ENCODE measurements around the gene SERPIND1.

DNA sequence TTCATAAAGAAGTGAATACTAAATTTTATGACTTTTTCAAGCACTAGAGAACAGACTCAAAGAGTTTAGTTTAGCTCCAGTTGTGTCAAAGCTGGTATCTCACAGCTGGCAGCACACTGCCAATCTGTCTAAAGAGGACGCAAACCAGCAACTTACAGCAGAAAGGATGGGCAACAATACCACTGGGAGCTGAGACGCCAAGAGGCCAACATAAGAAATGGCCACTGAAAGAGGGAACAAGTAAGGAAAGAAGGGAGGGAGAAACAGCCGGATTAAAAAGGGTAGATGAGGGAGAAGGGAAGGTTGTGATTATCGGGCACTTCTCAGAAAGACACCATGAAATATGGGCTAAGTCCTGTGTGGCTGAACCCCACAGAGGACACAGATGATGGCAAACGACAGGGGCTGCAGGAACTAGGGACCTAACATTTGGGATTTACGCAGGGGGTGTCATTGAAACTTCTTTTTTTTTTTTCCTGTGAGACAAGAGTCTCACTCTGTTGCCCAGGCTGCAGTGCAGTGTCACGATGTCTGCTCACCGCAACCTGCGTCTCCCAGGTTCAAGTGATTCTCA, 41.7 kb downstream of the SERPIND1 start:
- TF ChIP-seq, protein P1, sequence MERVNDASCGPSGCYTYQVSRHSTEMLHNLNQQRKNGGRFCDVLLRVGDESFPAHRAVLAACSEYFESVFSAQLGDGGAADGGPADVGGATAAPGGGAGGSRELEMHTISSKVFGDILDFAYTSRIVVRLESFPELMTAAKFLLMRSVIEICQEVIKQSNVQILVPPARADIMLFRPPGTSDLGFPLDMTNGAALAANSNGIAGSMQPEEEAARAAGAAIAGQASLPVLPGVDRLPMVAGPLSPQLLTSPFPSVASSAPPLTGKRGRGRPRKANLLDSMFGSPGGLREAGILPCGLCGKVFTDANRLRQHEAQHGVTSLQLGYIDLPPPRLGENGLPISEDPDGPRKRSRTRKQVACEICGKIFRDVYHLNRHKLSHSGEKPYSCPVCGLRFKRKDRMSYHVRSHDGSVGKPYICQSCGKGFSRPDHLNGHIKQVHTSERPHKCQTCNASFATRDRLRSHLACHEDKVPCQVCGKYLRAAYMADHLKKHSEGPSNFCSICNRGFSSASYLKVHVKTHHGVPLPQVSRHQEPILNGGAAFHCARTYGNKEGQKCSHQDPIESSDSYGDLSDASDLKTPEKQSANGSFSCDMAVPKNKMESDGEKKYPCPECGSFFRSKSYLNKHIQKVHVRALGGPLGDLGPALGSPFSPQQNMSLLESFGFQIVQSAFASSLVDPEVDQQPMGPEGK (CRISPR knock-in tag; IDR thresholded peaks at IDR 0.05; ENCODE audit: borderline replicate concordance): no peak
- TF ChIP-seq ZFP3 (CRISPR knock-in tag; IDR thresholded peaks at IDR 0.05) (no peak), SNAI2 (CRISPR knock-in tag; IDR thresholded peaks at IDR 0.05) (no peak), ZNF565 (CRISPR knock-in tag; conservative IDR thresholded peaks at IDR 0.05; ENCODE audit: low read depth) (no peak), TOX (CRISPR knock-in tag; IDR thresholded peaks at IDR 0.05; ENCODE audit: borderline replicate concordance) (no peak), CSDC2 (CRISPR knock-in tag; IDR thresholded peaks at IDR 0.05) (no peak), ZC3H10 (CRISPR knock-in tag; IDR thresholded peaks at IDR 0.05) (no peak), RARB (CRISPR knock-in tag; IDR thresholded peaks at IDR 0.05) (no peak), OSR1 (CRISPR knock-in tag; IDR thresholded peaks at IDR 0.05) (no peak), TCF4 (CRISPR knock-in tag; IDR thresholded peaks at IDR 0.05; ENCODE audit: borderline replicate concordance) (no peak), GLIS3 (CRISPR knock-in tag; IDR thresholded peaks at IDR 0.05) (no peak), BACH2 (CRISPR knock-in tag; IDR thresholded peaks at IDR 0.05; ENCODE audit: borderline replicate concordance) (no peak)
- TF ChIP-seq, protein P2, sequence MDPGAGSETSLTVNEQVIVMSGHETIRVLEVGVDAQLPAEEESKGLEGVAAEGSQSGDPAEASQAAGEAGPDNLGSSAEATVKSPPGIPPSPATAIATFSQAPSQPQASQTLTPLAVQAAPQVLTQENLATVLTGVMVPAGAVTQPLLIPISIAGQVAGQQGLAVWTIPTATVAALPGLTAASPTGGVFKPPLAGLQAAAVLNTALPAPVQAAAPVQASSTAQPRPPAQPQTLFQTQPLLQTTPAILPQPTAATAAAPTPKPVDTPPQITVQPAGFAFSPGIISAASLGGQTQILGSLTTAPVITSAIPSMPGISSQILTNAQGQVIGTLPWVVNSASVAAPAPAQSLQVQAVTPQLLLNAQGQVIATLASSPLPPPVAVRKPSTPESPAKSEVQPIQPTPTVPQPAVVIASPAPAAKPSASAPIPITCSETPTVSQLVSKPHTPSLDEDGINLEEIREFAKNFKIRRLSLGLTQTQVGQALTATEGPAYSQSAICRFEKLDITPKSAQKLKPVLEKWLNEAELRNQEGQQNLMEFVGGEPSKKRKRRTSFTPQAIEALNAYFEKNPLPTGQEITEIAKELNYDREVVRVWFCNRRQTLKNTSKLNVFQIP (CRISPR knock-in tag; IDR thresholded peaks at IDR 0.05; ENCODE audit: borderline replicate concordance, low read depth): no peak
- TF ChIP-seq, protein P3, sequence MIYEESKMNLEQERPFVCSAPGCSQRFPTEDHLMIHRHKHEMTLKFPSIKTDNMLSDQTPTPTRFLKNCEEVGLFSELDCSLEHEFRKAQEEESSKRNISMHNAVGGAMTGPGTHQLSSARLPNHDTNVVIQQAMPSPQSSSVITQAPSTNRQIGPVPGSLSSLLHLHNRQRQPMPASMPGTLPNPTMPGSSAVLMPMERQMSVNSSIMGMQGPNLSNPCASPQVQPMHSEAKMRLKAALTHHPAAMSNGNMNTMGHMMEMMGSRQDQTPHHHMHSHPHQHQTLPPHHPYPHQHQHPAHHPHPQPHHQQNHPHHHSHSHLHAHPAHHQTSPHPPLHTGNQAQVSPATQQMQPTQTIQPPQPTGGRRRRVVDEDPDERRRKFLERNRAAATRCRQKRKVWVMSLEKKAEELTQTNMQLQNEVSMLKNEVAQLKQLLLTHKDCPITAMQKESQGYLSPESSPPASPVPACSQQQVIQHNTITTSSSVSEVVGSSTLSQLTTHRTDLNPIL (CRISPR knock-in tag; IDR thresholded peaks at IDR 0.05; ENCODE audit: low read depth): no peak
